ENCODE results near the gene SMOC1.
A peak's percentile ranks its signal among the peaks of the same experiment; 100 is the strongest.

Gene SMOC1

DNA sequence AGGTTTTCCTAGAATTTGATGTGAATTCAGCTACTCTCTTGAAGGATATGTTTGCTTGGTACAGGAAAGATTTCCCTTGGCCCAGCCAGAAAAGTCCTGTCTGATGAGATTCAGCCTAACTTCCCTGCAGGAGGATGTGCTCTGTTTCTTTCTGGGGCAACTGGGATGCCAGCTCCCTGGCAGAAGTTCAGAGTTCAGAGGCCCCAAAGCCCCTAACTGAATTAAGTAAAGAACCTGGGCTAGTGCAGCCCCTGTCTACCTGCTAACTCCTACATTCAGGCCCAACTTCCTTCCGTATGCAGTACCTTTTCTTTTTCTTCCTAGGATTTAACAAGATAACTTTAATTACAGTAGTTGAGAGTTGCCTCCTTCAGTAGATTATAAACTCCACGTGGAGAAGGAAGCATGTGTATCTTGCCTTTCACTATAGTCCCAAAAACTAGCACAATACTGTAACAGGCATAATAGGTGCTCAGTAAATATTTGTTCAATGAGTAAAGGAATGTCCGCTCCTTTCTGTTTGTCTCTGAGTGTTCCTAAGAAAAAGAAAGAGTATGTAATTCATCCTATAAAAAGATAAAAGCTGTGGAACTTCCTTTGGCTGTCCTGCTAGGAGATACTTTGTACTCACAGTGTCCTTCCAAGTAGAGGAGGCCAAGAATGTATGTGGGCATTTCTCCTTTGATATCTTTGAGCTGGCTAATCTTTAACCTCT, 168.5 kb downstream of the SMOC1 start:
- no peak for DNase-seq

DNA sequence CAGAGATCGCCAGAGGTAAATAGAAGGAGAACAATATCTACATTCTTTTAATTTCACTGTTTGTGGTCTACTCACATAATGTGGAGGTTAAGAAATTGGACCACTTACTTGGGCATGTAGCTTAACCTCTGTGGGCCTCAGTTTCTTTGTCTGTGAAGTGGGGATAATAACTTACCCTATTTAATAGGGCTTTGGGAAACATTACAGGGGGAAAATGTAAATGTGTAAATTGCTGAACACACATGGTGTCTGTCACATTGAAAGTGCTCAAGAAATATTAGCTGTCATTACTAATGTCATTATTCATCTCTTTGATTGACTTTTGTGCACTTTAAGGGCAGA, 169.1 kb downstream of the SMOC1 start:
- no peak for DNase-seq

DNA sequence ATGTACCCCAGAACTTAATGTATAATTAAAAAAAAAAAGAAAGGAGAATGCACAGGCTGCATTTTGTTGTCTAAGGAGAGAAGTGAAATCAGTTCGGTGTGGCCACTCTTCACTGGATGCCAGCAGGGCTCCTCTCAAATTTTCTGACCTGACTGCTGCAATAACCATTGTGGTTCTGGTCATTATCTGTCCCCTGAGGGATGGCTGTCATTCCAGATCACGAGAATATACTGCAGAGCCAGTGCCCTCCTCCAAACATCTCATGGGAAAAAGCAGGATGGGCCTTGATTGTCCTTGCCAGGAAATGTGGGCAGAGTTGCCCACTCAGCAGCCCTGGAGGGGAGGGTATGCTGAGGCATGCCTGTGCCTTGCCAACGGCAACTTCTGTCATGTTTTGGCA, 170.4 kb downstream of the SMOC1 start:
- no peak for DNase-seq

DNA sequence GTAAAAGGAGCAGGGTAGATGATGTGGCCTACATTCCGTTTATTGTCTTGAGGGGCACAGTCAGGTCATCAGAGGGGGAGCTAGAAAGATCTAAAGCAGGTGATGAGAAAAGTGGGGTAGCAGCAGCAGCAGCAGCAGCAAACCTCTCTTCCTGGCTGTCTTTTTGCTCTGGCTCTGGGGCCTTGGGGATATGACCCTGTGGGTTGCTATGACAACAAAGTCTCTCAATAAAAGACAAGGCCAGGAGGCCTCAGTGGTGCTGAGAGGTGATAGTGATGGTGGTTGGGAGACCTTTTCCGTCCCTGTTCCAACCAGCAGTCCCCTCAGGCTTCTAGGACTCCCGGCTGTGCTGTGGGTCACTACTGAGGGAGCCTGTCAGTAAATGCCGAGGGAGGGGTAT, 170.9 kb downstream of the SMOC1 start:
- no peak for DNase-seq

DNA sequence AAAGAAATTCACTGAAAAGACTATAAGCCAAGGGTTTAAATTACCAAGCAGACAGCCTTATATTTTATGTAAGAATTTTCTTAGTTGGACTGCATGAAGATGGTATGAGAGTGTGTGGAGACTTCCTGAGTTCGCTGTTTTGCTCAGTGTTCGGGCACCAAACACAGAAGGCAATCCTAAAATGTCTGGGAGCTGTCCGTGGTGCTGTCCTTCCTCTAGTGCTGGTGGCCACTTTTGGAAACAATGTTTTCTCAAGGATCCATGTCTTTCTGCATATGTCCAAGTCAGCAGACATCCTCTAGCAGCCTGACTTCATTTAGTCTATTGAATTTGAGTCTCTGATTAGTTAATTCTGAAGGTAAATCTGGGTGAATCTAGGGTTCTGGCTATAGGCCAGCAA, 173.8 kb downstream of the SMOC1 start:
- peak; percentile 1 for DNase-seq

DNA sequence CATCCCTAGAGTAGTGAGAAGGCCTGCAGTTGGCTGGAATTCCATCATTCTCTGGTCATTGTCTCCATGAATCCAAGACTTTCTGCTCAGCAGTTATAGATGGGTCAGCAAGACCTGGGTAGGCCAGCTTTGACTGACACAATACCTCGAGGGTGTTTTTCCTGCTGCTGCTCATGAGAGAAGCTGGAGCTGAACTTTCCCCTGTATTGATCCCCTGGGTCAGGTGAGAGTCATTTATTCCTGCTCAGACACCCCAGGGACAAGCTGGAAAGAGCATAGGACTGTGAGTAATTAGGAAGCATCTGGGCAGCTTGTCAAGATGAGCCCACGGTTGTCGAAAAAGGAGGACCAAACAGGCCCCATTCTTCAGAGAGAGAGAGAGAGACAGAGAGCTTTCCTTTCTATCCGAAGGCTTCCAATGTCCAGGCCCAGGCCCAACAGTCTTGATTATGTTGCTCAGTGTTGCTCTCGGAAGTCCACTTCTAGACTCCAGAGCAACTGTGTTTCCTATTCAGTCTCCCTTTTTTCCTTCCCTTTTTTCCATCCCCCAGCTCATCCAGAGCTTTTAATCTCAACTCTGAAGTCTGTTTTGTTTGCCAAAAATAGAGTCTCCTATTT, 178.4 kb downstream of the SMOC1 start:
- no peak for DNase-seq

DNA sequence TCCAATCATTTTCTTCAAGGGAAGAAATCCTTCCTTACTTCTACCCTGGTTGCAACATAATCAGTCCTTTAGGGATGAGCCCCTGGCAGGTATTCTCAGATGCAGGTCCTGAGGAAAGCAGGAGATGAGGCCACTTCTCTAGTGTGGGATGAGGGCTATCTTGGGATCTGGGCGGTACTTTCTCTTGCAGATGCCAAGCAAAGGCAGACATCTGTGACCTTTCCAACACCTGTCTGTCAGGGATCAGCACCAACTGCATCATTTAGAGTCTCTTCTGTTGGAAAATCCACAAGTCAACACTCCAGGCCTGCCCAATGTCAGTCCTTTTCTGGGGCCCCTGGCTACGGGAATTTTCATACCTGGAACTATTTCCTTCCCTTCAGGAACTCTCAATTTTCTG, 180.3 kb downstream of the SMOC1 start:
- DNase-seq, result no peak

DNA sequence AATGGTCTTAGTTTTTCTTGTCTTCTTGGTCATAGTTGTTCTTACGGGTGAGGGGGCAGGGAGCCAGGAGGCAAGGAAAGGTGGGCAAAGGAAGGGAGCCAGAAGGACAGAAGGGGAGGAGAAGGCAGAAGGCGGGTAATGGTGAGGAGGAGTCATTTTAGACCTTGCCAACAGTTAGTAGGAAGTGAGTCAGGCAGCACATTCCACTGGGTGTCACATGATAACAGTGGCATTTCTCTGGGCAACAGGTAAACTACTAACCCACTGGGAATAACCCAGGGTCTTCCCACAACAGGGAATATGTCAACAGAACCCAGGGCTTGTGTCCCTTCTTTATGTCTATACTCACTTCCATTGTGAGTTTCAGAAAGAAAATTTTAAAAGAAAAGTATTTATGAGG, 181.9 kb downstream of the SMOC1 start:
- DNase-seq, result no peak

DNA sequence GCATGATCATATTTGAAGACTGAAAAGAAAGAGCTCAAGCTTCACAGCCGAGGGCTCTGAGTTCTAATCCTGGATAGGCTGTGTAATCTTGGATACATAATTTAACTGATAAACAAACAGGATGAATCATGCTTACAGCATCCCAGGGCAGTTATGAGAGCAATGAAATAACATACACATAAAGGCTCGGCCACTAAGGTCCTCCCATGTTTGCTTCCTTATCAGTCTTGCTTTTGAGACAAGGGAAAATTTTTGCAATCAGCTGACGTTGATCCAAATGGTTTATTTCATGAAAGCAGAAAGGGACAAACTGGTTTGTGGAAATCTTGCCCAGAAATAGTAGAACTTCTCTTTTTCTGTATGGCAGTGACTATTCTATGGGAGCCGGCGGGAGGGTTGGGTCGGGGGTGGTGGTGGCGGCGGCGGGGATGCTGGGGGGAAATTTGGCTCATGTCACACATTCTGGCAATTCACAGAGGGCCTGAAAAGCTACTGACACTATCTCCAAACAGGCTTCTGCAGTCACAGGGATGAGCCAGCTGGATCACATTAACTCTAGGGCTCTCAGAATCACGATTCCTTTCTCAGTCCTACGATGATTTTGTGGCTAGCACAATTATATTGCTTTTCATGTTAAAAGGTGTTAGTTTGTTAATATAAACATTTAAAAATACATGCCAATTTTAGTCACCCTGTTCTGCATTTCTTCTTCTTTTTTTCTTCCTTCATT, 185.1 kb downstream of the SMOC1 start:
- DNase-seq, result no peak

DNA sequence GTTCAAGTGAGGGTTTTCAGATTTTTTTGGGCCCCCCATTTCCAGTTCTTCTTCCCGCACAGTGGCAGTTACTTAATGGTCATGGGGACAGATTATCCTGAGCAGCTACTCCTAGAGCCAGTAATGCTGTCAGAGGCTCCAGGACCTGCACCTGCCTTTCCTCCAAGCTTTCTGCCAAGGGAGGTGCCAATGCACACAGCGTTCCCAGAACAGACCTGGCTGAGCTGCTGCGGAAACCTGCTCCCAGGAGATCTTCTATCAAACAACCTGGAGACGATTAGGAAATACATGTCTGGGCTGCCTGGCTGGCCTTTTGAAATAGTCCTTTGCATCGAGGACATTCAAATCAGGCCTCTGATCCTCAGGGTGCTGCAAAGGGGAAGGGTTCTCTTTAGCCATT, 188.6 kb downstream of the SMOC1 start:
- DNase-seq, result no peak

DNA sequence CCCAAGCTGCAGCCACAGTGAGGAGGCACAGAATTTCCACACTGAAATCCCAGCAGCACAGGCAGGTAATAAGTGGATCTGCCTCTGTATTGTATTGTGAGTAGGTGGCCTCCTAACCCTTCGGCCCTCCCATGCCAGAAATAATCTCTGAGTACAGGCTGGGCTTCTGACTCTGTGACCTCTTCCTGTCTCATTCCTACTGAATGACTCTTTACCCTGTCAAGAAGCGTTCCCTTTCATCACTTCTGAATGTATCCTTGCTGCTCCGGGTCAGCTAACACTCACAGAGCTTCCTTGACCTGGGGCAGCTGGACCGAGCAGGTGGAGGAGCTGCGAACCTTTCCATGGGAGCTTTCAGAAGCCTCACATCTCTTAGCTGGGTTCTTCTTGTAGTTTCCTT, 190.0 kb downstream of the SMOC1 start:
- no peak for DNase-seq

DNA sequence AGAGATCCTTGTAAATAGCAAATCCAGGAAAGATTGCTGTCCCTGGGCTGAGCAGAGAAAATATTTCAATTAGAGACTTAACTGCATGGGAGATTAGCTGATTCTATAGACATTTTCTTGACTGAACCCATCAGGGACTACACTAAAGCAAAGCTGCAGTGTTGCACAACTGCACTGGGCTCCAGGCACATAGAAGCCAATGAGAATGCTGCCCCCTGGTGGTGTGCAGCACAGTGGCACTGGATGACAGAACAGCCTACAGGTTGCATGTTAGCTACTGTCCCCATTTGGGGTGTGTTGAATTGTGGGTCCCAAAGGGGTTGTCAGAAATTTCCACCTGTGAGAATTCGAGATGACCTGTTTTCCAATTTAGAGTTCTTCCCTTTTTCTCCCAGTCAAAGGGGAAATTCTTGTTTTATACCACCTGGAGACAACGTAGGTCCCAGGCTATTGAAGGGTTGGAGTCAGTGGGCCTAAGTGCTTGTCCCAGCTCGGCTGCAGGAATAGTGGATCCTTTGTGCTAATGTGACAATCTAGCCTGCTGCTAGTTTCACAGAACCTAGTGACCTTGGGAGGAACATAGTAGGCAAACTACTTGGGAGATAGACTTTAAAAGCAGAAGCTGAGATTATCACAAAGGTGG, 194.8 kb downstream of the SMOC1 start:
- DNase-seq, result peak; percentile 62

DNA sequence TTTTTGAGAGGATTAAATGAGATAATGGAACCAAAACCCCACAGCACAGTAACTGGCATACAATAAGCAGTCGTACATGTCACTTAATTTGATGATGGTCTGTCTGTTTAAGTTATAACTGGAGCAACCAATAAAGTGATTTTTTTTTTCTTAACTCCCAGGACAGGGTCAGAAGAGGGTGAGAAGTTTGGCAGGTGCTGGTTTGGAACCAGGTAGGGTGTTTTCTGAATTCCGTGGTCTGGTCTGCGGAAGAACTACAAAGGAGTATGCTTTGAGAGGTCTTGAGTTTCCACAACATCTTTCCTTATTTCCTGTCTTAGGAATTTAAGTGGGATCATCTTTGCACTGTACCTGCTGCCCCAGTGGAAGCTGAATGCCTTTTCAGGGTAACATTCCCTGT, 197.8 kb downstream of the SMOC1 start:
- no peak for DNase-seq

DNA sequence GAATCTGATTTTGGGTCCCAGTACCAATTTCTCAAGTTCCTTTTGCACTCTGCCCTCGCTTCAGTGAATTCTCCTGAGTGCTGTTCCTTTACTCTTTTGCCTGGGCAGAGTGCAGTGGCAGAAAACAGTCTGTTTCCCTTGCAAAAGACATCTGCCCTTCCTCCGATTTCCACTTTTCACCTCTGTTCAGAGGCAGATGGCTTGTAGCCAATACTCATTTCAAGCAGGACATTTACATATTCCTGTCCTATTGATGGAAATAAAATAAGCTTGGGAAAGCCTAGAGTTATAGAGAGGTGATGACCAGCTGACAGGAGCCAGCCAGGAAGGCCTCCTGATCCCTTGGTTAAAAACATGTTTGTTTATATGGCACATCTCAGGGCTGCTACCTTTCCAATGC, 198.5 kb downstream of the SMOC1 start:
- DNase-seq, result no peak

DNA sequence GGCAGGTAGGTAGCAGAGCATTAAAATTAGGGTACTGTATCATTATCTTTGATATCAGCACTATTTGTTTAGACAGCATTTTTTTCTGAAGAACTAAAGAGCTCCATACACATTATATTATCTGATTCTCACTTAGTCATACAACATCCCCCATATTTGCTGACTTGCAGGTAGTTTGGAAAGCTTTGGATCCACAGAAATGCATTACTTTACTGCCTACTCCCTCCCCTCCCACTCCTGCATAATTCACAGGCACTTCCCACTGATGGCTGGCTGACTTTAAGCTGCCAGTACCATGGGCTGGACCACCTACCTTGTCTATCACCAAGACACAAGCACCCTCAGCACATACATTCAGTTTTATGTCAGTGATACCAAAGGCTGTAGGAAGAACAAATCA, 199.1 kb downstream of the SMOC1 start:
- no peak for DNase-seq

DNA sequence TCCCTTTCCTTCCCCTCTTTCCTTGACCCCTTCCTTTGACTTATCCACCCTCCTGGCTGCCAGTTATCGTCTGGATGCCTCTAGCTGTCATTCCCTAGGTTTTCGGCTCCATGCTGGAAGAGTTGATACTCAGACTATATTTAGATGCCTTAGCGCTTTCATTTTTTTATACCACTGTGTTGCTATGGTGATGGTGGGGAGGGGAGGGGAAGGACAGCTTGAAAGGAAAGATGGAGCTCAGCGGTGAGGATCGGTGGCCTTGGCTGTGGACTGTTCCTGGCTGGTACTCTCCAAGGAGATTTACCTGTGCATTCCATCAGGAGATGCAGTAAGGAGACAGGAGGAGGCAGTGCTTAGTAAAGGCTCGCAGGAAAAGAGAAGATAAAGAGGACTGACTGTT, 200.9 kb downstream of the SMOC1 start:
- DNase-seq, result no peak

All from MV-4-11 (cell line).